SK-N-DZ (cell line): ENCODE results near the gene NELFA.

Experiments
- DNase-seq: peaks from one replicate; pipeline ENCODE4 v3.0.0-alpha.2; 2015; ENCODE audit warnings: low spot score

NELFA gene

DNA sequence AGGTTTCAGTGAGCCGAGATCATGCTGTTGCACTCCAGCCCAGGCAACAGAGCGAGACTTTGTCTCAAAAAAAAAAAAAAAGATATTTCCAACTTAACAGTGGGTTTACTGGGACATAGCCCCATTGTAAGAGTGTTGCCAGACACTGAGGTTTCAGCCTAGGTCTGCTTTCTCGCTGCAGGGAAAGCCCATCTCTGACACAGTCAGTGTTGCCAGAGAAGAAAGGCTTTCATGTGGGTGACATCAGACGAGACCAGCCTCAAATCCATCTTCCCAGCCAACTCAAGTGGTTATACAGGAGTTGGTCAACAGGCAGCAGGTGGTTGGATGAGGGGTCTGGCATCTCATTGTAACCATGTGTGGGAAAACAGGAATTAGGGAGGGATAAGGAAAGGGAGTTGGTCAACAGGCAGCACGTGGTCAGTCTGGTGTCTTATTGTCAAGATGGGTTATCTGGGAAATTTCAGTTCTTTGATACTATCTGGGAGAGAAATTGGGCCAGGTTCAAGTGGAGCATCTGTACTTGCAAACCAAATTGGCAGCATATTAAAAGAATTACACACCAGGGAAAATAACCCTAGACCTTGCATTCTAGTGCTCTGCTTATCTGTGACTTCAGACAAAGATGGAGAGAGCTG, 41.1 kb downstream of the NELFA start:
- DNase-seq, result peak; percentile 45

- no peak for DNase-seq
Measured at GRCh38 chr4:1964971-1965370, 43.8 kb downstream of the NELFA start.

DNA sequence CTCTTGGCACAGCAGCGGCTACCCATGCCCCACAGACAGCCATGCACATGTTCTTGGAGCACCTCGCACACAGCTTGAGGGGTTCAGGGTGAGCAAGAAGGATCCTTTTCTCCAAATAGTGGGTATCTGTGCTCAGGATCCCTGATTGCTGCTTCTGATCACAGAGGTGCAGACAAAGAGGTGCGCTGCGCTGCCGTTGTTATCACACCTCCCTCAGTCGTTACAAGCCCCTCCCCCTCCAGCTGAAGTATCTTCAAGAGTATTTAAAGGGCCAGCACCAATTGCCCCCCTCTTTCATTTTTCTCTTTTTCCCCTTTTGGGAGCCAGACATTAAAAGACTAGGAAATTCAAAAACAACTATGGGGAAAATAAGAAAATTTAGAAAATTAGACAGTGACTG, 44.3 kb downstream of the NELFA start:
- DNase-seq, result no peak

- DNase-seq, result no peak
Measured at GRCh38 chr4:1962980-1963379, 45.8 kb downstream of the NELFA start.

- DNase-seq, result no peak
Measured at GRCh38 chr4:1961563-1961962, 47.2 kb downstream of the NELFA start.

DNA sequence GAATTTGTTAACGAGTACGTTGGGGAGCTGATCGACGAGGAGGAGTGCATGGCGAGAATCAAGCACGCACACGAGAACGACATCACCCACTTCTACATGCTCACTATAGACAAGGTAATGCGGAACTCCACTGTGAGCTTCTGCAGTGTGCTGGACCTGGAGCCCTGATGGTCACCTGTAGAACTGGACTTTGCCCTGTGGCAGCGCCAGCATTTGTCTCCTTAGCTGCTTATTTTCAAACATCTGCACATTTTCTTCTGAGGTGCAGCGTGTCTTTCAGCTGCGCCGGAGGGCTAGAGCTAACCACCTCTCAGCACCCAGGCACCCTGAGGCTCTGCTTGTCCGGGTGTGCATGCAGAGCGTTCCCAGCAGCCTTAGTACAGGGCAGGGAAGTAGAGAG, 47.7 kb downstream of the NELFA start:
- DNase-seq, result no peak

- no peak for DNase-seq
Measured at GRCh38 chr4:1960170-1960825, 48.5 kb downstream of the NELFA start.

DNA sequence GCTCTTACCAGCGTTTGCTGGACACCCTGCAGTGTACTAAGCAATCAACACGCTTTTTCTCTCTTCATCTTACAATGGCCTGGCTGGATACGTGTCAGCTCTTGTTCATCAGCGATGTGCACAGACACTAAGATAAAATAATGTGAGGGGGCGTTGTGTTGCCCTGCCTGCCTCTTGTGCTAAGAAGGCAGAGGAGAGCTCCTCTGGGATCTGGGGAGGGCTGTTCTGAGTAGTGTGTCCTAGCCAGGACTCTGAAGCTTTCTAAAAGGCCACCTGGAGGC, 49.7 kb downstream of the NELFA start:
- no peak for DNase-seq

GRCh38 chr4:1958276-1959103, 50.3 kb downstream of the NELFA start:
- no peak for DNase-seq

DNA sequence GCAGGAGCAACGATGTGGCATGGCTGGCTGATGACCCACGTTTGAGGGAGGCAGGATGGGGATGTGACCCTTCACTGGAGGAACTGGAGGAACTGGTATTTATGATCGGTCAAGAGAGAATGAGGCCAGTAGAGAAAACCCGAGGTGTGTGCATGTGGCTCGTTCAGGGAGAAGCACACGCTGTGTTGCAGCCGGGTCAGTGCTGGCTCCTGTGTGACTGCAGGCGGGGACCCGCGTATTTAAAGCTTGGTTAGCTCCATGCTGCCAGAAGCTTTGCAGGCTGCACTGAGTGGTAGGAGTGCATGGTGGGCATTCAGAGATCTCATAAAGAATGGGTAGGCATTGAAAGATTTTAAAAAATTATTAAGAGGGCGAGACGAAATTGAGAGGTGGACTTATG, 52.1 kb downstream of the NELFA start:
- DNase-seq, result no peak

DNA sequence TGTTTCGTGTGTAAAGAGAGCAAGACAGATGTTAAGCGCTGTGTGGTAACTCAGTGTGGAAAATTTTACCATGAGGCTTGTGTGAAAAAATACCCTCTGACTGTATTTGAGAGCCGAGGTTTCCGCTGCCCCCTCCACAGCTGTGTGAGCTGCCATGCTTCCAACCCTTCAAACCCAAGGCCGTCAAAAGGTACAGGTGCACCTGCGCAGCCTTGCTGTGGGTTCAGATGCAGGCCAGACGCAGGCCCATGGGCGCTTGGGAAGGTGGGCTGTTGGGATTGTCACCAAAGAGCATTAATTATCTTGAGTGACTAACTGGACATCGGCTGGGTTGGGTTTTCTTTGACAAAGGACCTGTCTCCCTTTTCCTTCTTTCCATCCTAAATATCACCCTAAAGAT, 55.4 kb downstream of the NELFA start:
- no peak for DNase-seq

DNA sequence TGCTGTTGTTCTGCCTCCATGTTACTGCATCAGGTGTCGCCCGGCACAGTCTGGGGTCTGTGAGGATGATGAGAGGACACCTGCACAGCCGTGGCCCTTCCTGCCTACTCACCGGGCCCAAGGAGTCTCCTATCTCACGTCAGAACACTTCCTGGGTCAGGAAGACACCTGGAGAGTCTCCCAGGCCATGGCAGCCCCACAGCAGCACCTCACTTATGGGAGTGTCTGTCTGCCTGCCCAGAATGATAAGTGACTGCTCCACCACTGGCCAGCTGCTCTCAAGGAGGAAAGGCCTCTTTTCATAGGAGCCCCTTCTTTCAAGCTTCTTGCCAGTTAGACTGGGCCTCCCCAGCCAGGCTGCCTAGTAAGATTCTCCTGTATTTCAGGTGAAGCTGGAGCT, 56.1 kb downstream of the NELFA start:
- no peak for DNase-seq

DNA sequence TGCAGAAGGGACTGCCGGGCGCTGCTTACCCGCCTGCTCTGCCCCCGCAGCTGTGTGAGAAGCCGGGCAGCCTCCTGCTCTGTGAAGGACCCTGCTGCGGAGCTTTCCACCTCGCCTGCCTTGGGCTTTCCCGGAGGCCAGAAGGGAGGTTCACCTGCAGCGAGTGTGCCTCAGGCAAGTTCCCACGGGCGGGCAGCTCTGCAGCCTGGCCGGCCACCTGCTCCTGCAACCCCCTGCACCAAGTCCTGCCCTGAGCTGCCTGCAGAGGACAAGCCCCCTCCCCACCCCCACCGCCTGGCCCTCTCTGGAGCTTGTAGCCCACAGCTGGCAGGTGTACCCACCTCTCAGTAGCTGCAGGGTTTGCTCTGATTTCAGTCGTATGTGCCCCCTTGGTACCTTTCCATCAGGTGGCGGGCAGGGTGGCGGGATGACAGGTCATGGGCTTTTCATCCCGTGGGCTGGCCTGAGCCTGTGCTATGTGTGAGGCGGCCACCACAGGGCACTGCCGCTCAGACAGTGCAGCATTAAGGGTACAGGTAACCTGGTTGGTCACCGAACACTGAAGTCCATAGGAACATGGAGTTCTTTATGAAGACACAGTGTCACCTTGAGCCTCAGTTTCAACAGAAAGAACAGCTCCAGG, 56.6 kb downstream of the NELFA start:
- DNase-seq, result no peak

- no peak for DNase-seq
Measured at GRCh38 chr4:1950369-1950768, 58.4 kb downstream of the NELFA start.

DNA sequence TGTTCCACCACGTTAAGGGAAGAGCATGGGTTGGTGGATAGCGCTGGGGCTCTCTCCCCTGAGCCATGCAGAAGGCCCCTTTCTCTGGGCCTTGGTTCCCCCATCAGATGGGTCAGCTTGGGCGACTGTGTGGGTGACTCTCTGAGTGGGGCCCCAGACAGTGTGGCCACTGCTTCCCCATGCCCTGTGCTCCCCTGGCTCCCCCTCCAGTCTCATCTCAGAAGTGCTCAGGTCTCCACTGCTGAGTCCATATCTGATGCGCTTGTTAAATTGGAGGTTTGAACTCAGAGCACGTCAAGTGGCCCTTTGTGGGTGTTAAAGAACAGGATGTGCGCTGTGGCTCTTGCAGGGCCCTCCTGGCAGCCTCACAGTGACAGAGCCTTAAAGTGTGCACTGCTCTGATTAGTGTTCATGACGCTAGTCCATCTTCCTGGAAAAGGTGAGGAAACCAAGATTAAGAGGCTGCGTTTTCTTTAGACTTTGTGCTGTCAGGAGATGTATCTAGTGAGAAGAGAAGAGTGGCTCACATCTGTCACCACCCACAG, 59.8 kb downstream of the NELFA start:
- no peak for DNase-seq

GRCh38 chr4:1948232-1948631, 60.5 kb downstream of the NELFA start:
- DNase-seq, result no peak

GRCh38 chr4:1945912-1946311, 62.9 kb downstream of the NELFA start:
- no peak for DNase-seq

- DNase-seq, result no peak
Measured at GRCh38 chr4:1945124-1945895, 63.5 kb downstream of the NELFA start.

DNA sequence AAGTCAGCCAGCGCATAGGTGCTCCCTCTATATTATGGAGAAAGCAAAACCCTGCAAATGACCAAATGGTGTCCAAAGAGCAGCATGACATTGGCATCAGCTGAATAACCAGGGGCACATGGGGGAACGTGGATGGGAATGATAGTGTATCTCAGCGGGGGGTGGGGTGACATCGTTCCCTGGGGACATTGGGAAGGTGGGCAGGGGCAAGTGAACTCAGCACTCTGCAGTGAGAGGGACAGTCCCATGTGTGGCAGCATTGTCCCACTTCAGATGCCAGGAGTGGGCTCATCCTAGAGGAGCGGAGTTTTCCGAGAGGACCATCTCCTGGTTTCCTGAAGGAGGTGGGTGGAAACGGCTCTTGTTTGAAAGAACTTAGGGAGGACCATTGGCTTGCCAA, 64.8 kb downstream of the NELFA start:
- DNase-seq, result no peak

GRCh38 chr4:1940566-1940965, 68.2 kb downstream of the NELFA start:
- DNase-seq, result no peak

- no peak for DNase-seq
Measured at GRCh38 chr4:1939664-1940509, 68.9 kb downstream of the NELFA start.
